ENCODE data around the gene TIMELESS.
A peak's percentile ranks its signal among the peaks of the same experiment; 100 is the strongest.

TIMELESS gene

DNA sequence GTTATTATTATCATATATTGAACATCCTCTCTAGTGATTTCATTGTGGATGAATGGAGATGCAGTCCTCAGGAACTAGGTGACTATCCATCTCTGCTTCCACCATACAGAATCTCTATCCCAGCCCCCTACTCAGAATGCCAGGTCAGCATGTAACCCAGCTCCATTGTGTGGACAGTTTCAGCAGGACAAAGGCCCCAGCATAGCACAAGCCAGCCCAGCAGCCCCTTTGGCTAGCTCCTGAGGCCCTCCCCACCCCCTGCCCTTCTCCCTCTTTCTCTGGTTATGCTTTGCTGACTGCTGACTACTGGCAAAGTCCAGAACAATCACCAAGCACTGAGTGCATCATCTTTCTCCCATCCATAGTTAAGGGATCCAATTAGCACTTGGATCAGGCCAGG is 13.3 kb upstream of the TIMELESS start:
- Histone ChIP-seq H3K4me3 (ENCODE audit: low read depth, low read length) (no peak overlapping the region), H3K4me1 (ENCODE audit: control insufficient read depth, insufficient read depth, low read length) (no peaks in the 10 kb centered on the region), H3K27ac (ENCODE audit: extremely low read depth, low read depth, low read length) (no peak overlapping the region), H3K9me3 (ENCODE audit: control insufficient read depth, insufficient read depth, low read depth, low read length) (no peaks in the 10 kb centered on the region), H3K36me3 (ENCODE audit: control insufficient read depth in 2 of 2, insufficient read depth in 1 of 2, low read length in 2 of 2) (no peaks in the 10 kb centered on the region; a peak in 1 of 3 replicates)
- ChIA-PET POLR2A (interaction anchor here (0.6 kb wide), 1 partner anchor 102 kb away, joined by 3 read pairs; the partner anchor contains the start of gene STAT2), CTCF (interaction anchor here (0.7 to 2.1 kb wide), 5 partner anchors 8 to 142 kb away, joined by 3 to 22 read pairs (median 6); partner anchors contain the start of genes MIP and TIMELESS)
- TF ChIP-seq ZNF600 (tag by site-specific recombination; IDR thresholded peaks at IDR 0.05) = peak; percentile 47; the same call in 1 of the 2 replicates
- no peak for TF ChIP-seq KLF10 (tag by site-specific recombination; IDR thresholded peaks at IDR 0.05)
- no peak for TF ChIP-seq BCL11B (tag by site-specific recombination; IDR thresholded peaks at IDR 0.05; ENCODE audit: low read depth)

DNA sequence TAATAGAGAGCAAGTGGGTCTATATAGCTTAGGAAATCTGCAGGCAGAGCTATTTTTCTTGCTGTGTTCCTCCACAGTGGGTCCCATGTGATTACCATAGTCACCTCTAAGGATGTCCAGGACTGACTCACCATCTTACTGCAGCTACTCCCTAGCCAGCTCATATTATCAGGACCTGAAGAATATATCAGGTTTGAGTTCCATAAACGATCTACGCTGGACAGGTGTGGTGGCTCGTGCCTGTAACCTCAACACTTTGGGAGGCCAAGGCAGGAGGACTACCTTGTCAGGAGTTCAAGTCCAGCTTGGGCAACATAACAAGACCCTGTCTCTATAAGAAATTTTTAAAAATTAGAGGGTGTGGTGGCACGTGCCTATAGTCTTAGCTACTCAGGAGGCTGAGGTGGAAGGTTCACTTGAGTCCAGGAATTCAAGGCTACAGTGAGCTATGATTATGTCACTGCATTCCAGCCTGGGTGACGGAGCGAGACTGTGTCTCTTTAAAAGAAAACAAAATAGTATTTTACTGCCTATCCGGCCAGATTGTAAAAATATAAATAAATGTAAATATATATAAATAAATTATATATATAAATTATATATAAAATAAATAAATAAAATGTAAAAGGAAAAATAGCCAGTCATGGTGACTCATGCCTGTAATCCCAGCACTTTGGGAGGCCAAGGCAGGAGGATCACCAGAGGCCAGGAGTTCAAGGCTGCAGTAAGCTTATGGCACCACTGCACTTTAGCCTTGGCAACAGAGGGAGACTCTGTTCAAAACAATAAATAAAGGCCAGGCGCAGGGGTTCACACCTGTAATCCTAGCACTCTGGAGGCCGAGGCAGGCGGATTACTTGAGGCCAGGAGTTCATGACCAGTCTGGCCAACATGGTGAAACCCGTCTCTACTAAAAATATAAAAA is 12.3 kb upstream of the TIMELESS start:
- Histone ChIP-seq H3K9me3 (ENCODE audit: control insufficient read depth, insufficient read depth, low read depth, low read length) (no peaks in the 10 kb centered on the region), H3K4me3 (ENCODE audit: low read depth, low read length) (no peak overlapping the region), H3K36me3 (ENCODE audit: control insufficient read depth in 2 of 2, insufficient read depth in 1 of 2, low read length in 2 of 2) (no peaks in the 10 kb centered on the region; a peak in 1 of 3 replicates), H3K4me1 (ENCODE audit: control insufficient read depth, insufficient read depth, low read length) (no peaks in the 10 kb centered on the region), H3K27ac (ENCODE audit: extremely low read depth, low read depth, low read length) (no peak overlapping the region)
- POLR2A ChIA-PET = interaction anchor here (0.7 to 1.5 kb wide), 5 partner anchors 12 to 264 kb away, joined by 4 to 10 read pairs (median 6); partner anchors contain the start of genes CNPY2, STAT2 and TIMELESS
- TF ChIP-seq ZNF394 (tag by site-specific recombination; IDR thresholded peaks at IDR 0.05; ENCODE audit: borderline replicate concordance) (peak; percentile 63; the same call in 1 of the 2 replicates), ZNF596 (tag by site-specific recombination; IDR thresholded peaks at IDR 0.05) (no peak)
- CTCF ChIA-PET = interaction anchor here (0.6 to 2.1 kb wide), 8 partner anchors 9 to 272 kb away, joined by 3 to 11 read pairs (median 4); partner anchors contain the start of genes SMARCC2 and TIMELESS

DNA sequence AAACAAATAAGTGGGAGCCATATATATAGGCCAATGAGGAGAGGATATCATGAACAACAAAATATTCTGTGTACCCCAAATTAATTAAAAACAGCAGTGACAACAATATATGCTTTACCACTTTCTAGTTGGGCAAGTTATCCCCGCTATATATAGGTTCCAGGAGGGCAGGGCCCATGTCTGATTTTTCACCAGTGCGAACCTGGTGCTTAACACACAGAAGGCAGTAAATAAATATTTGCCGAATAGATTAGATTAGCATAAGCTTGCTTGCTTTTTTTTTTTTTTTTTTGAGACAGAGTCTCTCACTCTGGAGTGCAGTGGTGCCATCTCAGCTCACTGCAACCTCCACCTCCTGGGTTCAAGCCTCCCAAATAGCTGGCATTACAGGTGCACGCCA is 8.6 kb upstream of the TIMELESS start:
- Histone ChIP-seq H3K36me3 (ENCODE audit: control insufficient read depth in 2 of 2, insufficient read depth in 1 of 2, low read length in 2 of 2) (no peaks in the 10 kb centered on the region; a peak in 1 of 3 replicates), H3K27ac (ENCODE audit: extremely low read depth, low read depth, low read length) (no peak overlapping the region), H3K9me3 (ENCODE audit: control insufficient read depth, insufficient read depth, low read depth, low read length) (no peaks in the 10 kb centered on the region), H3K4me1 (ENCODE audit: control insufficient read depth, insufficient read depth, low read length) (no peaks in the 10 kb centered on the region), H3K4me3 (ENCODE audit: low read depth, low read length) (no peak overlapping the region)
- CTCF ChIA-PET = no interaction called here
- POLR2A ChIA-PET = interaction anchor here (0.9 to 1.2 kb wide), 2 partner anchors 9 to 142 kb away, joined by 3 read pairs; partner anchors contain the start of genes CNPY2 and TIMELESS
- TF ChIP-seq ZFP3 (tag by site-specific recombination; IDR thresholded peaks at IDR 0.05; ENCODE audit: low read depth) (no peak), HOXA7 (CRISPR knock-in tag; IDR thresholded peaks at IDR 0.05; ENCODE audit: borderline replicate concordance) (no peak), KLF1 (tag by site-specific recombination; IDR thresholded peaks at IDR 0.05) (no peak), KLF9 (tag by site-specific recombination; IDR thresholded peaks at IDR 0.05; ENCODE audit: low read depth) (no peak), ZNF16 (tag by site-specific recombination; IDR thresholded peaks at IDR 0.05; ENCODE audit: low read depth) (no peak), ZNF394 (tag by site-specific recombination; IDR thresholded peaks at IDR 0.05; ENCODE audit: borderline replicate concordance) (no peak), ZNF24 (tag by site-specific recombination; IDR thresholded peaks at IDR 0.05) (no peak)
- TF ChIP-seq, protein P1, sequence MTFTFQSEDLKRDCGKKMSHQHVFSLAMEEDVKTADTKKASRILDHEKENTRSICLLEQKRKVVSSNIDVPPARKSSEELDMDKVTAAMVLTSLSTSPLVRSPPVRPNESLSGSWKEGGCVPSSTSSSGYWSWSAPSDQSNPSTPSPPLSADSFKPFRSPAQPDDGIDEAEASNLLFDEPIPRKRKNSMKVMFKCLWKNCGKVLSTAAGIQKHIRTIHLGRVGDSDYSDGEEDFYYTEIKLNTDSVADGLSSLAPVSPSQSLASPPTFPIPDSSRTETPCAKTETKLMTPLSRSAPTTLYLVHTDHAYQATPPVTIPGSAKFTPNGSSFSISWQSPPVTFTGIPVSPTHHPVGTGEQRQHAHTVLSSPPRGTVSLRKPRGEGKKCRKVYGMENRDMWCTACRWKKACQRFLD (tag by site-specific recombination; IDR thresholded peaks at IDR 0.05) = no peak

DNA sequence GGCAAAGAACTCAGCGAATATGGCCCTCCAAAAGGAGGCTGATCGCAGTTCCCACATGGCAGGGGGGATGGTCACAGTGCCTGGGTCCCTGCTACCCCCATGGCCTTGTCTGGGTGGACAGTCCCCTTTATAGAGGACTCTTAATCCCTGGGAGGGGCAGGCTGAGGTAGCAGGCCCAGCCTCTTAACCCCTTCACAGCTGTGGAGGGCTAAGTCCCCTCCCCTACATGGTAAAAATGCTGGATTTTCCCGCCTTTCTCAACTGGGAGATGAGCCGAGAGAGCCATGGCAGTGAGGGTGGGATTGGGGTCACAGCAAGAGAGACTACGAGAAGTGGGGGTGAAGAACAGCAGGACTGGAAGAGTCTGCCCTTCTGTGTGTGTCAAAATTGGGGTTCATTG is 5.3 kb upstream of the TIMELESS start, which contains the start of gene MIP:
MIP (minus strand) TSS at position 101 of the 400 bp plus-strand sequence; CDS start at position 57, 44 bp downstream.
- POLR2A ChIA-PET = no interaction called here
- TF ChIP-seq, protein P2, sequence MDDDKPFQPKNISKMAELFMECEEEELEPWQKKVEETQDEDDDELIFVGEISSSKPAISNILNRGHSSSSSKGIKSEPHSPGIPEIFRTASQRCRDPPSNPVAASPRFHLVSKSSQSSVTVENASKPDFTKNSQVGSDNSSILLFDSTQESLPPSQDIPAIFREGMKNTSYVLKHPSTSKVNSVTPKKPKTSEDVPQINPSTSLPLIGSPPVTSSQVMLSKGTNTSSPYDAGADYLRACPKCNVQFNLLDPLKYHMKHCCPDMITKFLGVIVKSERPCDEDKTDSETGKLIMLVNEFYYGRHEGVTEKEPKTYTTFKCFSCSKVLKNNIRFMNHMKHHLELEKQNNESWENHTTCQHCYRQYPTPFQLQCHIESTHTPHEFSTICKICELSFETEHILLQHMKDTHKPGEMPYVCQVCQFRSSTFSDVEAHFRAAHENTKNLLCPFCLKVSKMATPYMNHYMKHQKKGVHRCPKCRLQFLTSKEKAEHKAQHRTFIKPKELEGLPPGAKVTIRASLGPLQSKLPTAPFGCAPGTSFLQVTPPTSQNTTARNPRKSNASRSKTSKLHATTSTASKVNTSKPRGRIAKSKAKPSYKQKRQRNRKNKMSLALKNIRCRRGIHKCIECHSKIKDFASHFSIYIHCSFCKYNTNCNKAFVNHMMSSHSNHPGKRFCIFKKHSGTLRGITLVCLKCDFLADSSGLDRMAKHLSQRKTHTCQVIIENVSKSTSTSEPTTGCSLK (tag by site-specific recombination; IDR thresholded peaks at IDR 0.05) = no peak
- no peak for TF ChIP-seq KLF9 (tag by site-specific recombination; IDR thresholded peaks at IDR 0.05; ENCODE audit: low read depth)
- Histone ChIP-seq H3K9me3 (ENCODE audit: control insufficient read depth, insufficient read depth, low read depth, low read length) (no peaks in the 10 kb centered on the region), H3K36me3 (ENCODE audit: control insufficient read depth in 2 of 2, insufficient read depth in 1 of 2, low read length in 2 of 2) (no peaks in the 10 kb centered on the region), H3K27ac (ENCODE audit: extremely low read depth, low read depth, low read length) (no peak within 1 kb of the TSS), H3K4me1 (ENCODE audit: control insufficient read depth, insufficient read depth, low read length) (peaks cover 3% of the 10 kb centered on the region), H3K4me3 (ENCODE audit: low read depth, low read length) (no peak within 1 kb of the TSS)
- CTCF ChIA-PET = interaction anchor here (3.8 kb wide), 1 partner anchor 9 kb away, joined by 22 read pairs; no protein-coding TSS in a partner anchor
